Liver (tissue), 9 donors: ENCODE data around the gene GALNTL6. TPM values are rescaled to one million over a fixed set of nuclear protein-coding genes. Genes with fewer than 3 reads are reported as not detected.

Experiments used
- DNase-seq: peaks from one replicate; pipeline ENCODE4 v3.0.0-alpha.2; 2017; ENCODE audit warnings: low spot score
- H3K27ac ChIP-seq, 2 donors: one replicate each; pipeline ENCODE4 v1.7.0; 2013; ENCODE audit warnings: inconsistent platforms in 2 of 2, low read length in 2 of 2, control low read depth in 1 of 2, low read depth in 1 of 2, mild to moderate bottlenecking in 1 of 2
- H3K27me3 ChIP-seq, 4 donors: one replicate each; pipeline versions ENCODE4 v1.6.1 to v1.7.0; 2013; ENCODE audit warnings: low read length in 3 of 4, inconsistent platforms in 1 of 4, mild to moderate bottlenecking in 1 of 4, moderate library complexity in 1 of 4; ENCODE audit not compliant: control insufficient read depth in 4 of 4, insufficient read depth in 4 of 4
- H3K36me3 ChIP-seq, 4 donors: one replicate each; pipeline versions ENCODE4 v1.6.1 to v1.7.0; 2013; ENCODE audit warnings: low read length in 3 of 4, mild to moderate bottlenecking in 3 of 4, low read depth in 1 of 4, moderate library complexity in 1 of 4; ENCODE audit not compliant: control insufficient read depth in 4 of 4, insufficient read depth in 3 of 4
- H3K4me1 ChIP-seq, 4 donors: one replicate each; pipeline versions ENCODE4 v1.6.1 to v1.7.0; 2013; ENCODE audit warnings: low read length in 3 of 4, mild to moderate bottlenecking in 3 of 4, moderate library complexity in 1 of 4; ENCODE audit not compliant: control insufficient read depth in 4 of 4, insufficient read depth in 4 of 4
- H3K4me3 ChIP-seq, 3 donors: one replicate each; pipeline versions ENCODE4 v1.6.1 to v1.7.0; 2013; ENCODE audit warnings: low read length in 3 of 3, control low read depth in 1 of 3, low read depth in 1 of 3, mild to moderate bottlenecking in 1 of 3
- H3K9ac ChIP-seq, 2 donors: one replicate each; pipeline ENCODE4 v1.7.0; 2013; ENCODE audit warnings: low read length in 2 of 2, mild to moderate bottlenecking in 2 of 2, moderate library complexity in 2 of 2, control low read depth in 1 of 2, low read depth in 1 of 2
- H3K9me3 ChIP-seq, 4 donors: one replicate each; pipeline versions ENCODE4 v1.6.1 to v1.7.0; 2013; ENCODE audit warnings: low read length in 3 of 4; ENCODE audit not compliant: control insufficient read depth in 4 of 4
- ATF3 ChIP-seq: IDR thresholded peaks from 2 replicates; pipeline ENCODE4 v1.6.1; 2016; ENCODE audit warnings: antibody characterized with exemption
- CTCF ChIP-seq: fragments of 150-350 bp; IDR thresholded peaks from 2 replicates; pipeline ENCODE4 v1.5.1; 2017; ENCODE audit warnings: improper control_type of control experiment, low read depth, low read length; ENCODE audit not compliant: missing input control
- EGR1 ChIP-seq, 2 donors: IDR thresholded peaks; 2 replicates each; pipeline ENCODE4 v1.6.1; 2016 to 2018; ENCODE audit warnings: antibody characterized with exemption in 2 of 2, low read depth in 2 of 2
- FOXA1 ChIP-seq: IDR thresholded peaks from 2 replicates; pipeline ENCODE4 v1.6.1; 2016; ENCODE audit warnings: antibody characterized with exemption
- FOXA2 ChIP-seq: IDR thresholded peaks from 2 replicates; pipeline ENCODE4 v1.6.1; 2016; ENCODE audit warnings: antibody characterized with exemption
- GABPA ChIP-seq, 2 donors: IDR thresholded peaks in 1 of 2; conservative IDR thresholded peaks in 1 of 2; 2 replicates each; pipeline ENCODE4 v1.6.1; 2016; ENCODE audit warnings: antibody characterized with exemption in 2 of 2, mild to moderate bottlenecking in 1 of 2, moderate library complexity in 1 of 2
- HNF4A ChIP-seq, 2 donors: conservative IDR thresholded peaks; 2 replicates each; pipeline ENCODE4 v1.6.1; 2016; ENCODE audit warnings: antibody characterized with exemption in 2 of 2, mild to moderate bottlenecking in 2 of 2
- HNF4G ChIP-seq: IDR thresholded peaks from 2 replicates; pipeline ENCODE4 v1.6.1; 2016; ENCODE audit warnings: antibody characterized with exemption
- JUND ChIP-seq, 2 donors: IDR thresholded peaks; 2 replicates each; pipeline ENCODE4 v1.6.1; 2016; ENCODE audit warnings: antibody characterized with exemption in 2 of 2
- MAX ChIP-seq: IDR thresholded peaks from 2 replicates; pipeline ENCODE4 v1.6.1; 2016; ENCODE audit warnings: antibody characterized with exemption
- NR2F2 ChIP-seq: IDR thresholded peaks from 2 replicates; pipeline ENCODE4 v1.6.1; 2016; ENCODE audit warnings: antibody characterized with exemption
- RAD21 ChIP-seq, 2 donors: IDR thresholded peaks; 2 replicates each; pipeline ENCODE4 v1.6.1; 2016; ENCODE audit warnings: antibody characterized with exemption in 2 of 2, mild to moderate bottlenecking in 2 of 2
- REST ChIP-seq: IDR thresholded peaks from 2 replicates; pipeline ENCODE4 v1.6.1; 2016; ENCODE audit warnings: antibody characterized with exemption, mild to moderate bottlenecking
- RXRA ChIP-seq, 2 donors: IDR thresholded peaks; 2 replicates each; pipeline ENCODE4 v1.6.1; 2017 to 2018; ENCODE audit warnings: antibody characterized with exemption in 2 of 2, mild to moderate bottlenecking in 1 of 2
- SP1 ChIP-seq: IDR thresholded peaks from 2 replicates; pipeline ENCODE4 v1.6.1; 2018; ENCODE audit warnings: antibody characterized with exemption, mild to moderate bottlenecking
- TAF1 ChIP-seq: conservative IDR thresholded peaks from 2 replicates; pipeline ENCODE4 v1.6.1; 2016; ENCODE audit warnings: antibody characterized with exemption, mild to moderate bottlenecking
- YY1 ChIP-seq: IDR thresholded peaks from 2 replicates; pipeline ENCODE4 v1.6.1; 2016; ENCODE audit warnings: antibody characterized with exemption, mild to moderate bottlenecking
- ZBTB33 ChIP-seq: IDR thresholded peaks from 2 replicates; pipeline ENCODE4 v1.6.1; 2016; ENCODE audit warnings: antibody characterized with exemption
- WGBS: extraction: QIAGEN DNeasy Blood & Tissue Kit; methylation state at CpG from one replicate; pipeline ENCODE4 v1.1.7; 2013; 5-methylcytosine and 5-hydroxymethylcytosine counted together
- polyA plus RNA-seq, 2 donors: library from polyadenylated mRNA; stranded (reverse) in 1 of 2; unstranded in 1 of 2; fragments of 200-250 nt in 1 of 2; fragments of >200 nt in 1 of 2; fragmentation: Nextera tagmentation in 1 of 2; extraction: Ambion mirVana in 1 of 2; gene quantifications; one replicate each; pipeline versions ENCODE4 v1.2.1 to v1.2.3, GENCODE V29; 2013 to 2015
- total RNA-seq, 2 donors: library from RNA; depleted of rRNA; stranded (reverse); fragments of >200 nt; gene quantifications; one replicate each; pipeline ENCODE4 v1.2.3, GENCODE V29; 2014
- donor health status: healthy.
- donor health status: healthy.
- donor health status: healthy.
- donor health status: healthy.
- donor health status: healthy.

GALNTL6 gene
- total and polyA plus RNA-seq, 4 donors, result 0.06 to 0.08 TPM; not detected in 2

GRCh38 chr4:172938072-172938829, 1125.0 kb downstream of the GALNTL6 start:
- Histone ChIP-seq H3K9me3 (no peaks in the 10 kb centered on the region), H3K4me3 (no peak overlapping the region), H3K9ac (no peak overlapping the region), H3K4me1 (no peaks in the 10 kb centered on the region), H3K27ac (no peak overlapping the region), H3K36me3 (no peaks in the 10 kb centered on the region), H3K27me3 (no peaks in the 10 kb centered on the region)
- TF ChIP-seq HNF4G (no peak), REST (no peak), ZBTB33 (no peak), HNF4A (conservative IDR thresholded peaks at IDR 0.05) (no peak), YY1 (no peak), GABPA (IDR thresholded peaks at IDR 0.05 in 1 of 2, conservative IDR thresholded peaks at IDR 0.05 in 1 of 2) (no peak), TAF1 (no peak), ATF3 (no peak), RAD21 (IDR thresholded peaks at IDR 0.05) (no peak), EGR1 (IDR thresholded peaks at IDR 0.05; ENCODE audit: low read depth in 2 of 2) (no peak), JUND (IDR thresholded peaks at IDR 0.05) (no peak), SP1 (no peak), CTCF (no peak), MAX (no peak), FOXA2 (no peak), RXRA (IDR thresholded peaks at IDR 0.05) (no peak), FOXA1 (no peak), NR2F2 (no peak)
- WGBS, result 73% methylated on average over 6 of the region's 6 CpGs
- no peak for DNase-seq
